Measurements from ENCODE around the gene LGI1. TPM values are rescaled to one million over a fixed set of nuclear protein-coding genes. Genes with fewer than 3 reads are reported as not detected.

LGI1 gene
- total and polyA plus RNA-seq, 2 of the 8 experiments (the other 6 are each of a cell fraction or from before 2014, with no cell fraction given) = 0.15 TPM; not detected in 1

GRCh38 chr10:93827056-93827804 lies 69.5 kb downstream of the LGI1 start:
- no peaks in the 10 kb centered on the region for H3K9me3 ChIP-seq (ENCODE audit: insufficient read depth in 2 of 2, low read depth in 1 of 2, low read length in 1 of 2)
- H3K4me3 ChIP-seq (ENCODE audit: extremely low read depth in 1 of 4, insufficient read depth in 2 of 4, low read depth in 3 of 4, low read length in 4 of 4) = no peak overlapping the region
- H2BK15ac ChIP-seq (ENCODE audit: low read length) = no peak overlapping the region
- WGBS, 2 experiments (ENCODE audit: extremely low coverage in 1 of 2, insufficient coverage in 1 of 2, insufficient read length in 1 of 2, insufficient replicate concordance in 2 of 2, low coverage in 1 of 2, low lambda C conversion rate in 2 of 2, missing lambda C conversion rate in 1 of 2) = 87% methylated on average over 11 of the region's 11 CpGs; no CpG with 5 or more reads in 1 of the 2 experiments
- no peak overlapping the region for H3K56ac ChIP-seq (replicated peaks; ENCODE audit: insufficient read length, low read depth, low read length)
- H2AK5ac ChIP-seq (ENCODE audit: low read depth, low read length) = no peak overlapping the region
- CTCF ChIA-PET (ENCODE audit: partially characterized antibody) = interaction anchor here (0.5 to 2.6 kb wide), 13 partner anchors 12 to 291 kb away, joined by 3 to 17 read pairs (median 3); no protein-coding TSS in a partner anchor
- no peak overlapping the region for H3K14ac ChIP-seq (ENCODE audit: insufficient read length)
- no peak overlapping the region for H3K23ac ChIP-seq (ENCODE audit: insufficient read length)
- H3K4ac ChIP-seq (replicated peaks; ENCODE audit: insufficient read length, low read depth, low read length) = no peak overlapping the region
- no peak overlapping the region for H3K9ac ChIP-seq (replicated peaks in 1 of 4; ENCODE audit: extremely low read depth in 1 of 4, low read depth in 3 of 4, low read length in 3 of 4)
- no peaks in the 10 kb centered on the region for H3K23me2 ChIP-seq (ENCODE audit: low read depth, low read length)
- H3K27ac ChIP-seq (ENCODE audit: low read depth, low read length) = no peak overlapping the region
- H3K4me2 ChIP-seq (ENCODE audit: insufficient read depth in 1 of 2, low read depth in 2 of 2, low read length in 2 of 2) = no peak overlapping the region
- H3K79me1 ChIP-seq (ENCODE audit: low read depth, low read length) = no peaks in the 10 kb centered on the region
- H3K4me1 ChIP-seq (replicated peaks in 1 of 4; ENCODE audit: control insufficient read depth in 3 of 4, insufficient read depth in 4 of 4, low read length in 3 of 4) = peaks cover 0 to 2% (median 0%) of the 10 kb centered on the region in 4 experiments; a peak in 1 of 7 replicates
- no peak overlapping the region for H2BK120ac ChIP-seq (replicated peaks; ENCODE audit: low read depth, low read length)
- H3K36me3 ChIP-seq (ENCODE audit: control insufficient read depth in 2 of 4, insufficient read depth in 4 of 4, low read length in 3 of 4) = no peaks in the 10 kb centered on the region
- no peak overlapping the region for H2BK20ac ChIP-seq (ENCODE audit: low read length)
- POLR2A ChIA-PET (ENCODE audit: partially characterized antibody) = interaction anchor here (1.3 kb wide), 1 partner anchor 24 kb away, joined by 6 read pairs; no protein-coding TSS in a partner anchor
- H4K8ac ChIP-seq (ENCODE audit: extremely low read depth, insufficient read depth, low read length) = no peak overlapping the region
- H2BK12ac ChIP-seq (ENCODE audit: low read depth, low read length) = no peak overlapping the region
- no peaks in the 10 kb centered on the region; a peak in 2 of 7 replicates for H3K27me3 ChIP-seq (replicated peaks in 1 of 4; ENCODE audit: control insufficient read depth in 3 of 4, extremely low read depth in 1 of 4, insufficient read depth in 3 of 4, low read length in 3 of 4)
- H4K20me1 ChIP-seq (replicated peaks in 1 of 2; ENCODE audit: control insufficient read depth in 1 of 2, insufficient read depth in 2 of 2, low read length in 2 of 2) = no peaks in the 10 kb centered on the region
- H4K91ac ChIP-seq (replicated peaks; ENCODE audit: insufficient read length, low read length) = no peak overlapping the region
- H2AFZ ChIP-seq (ENCODE audit: low read length) = no peak overlapping the region
- DNase-seq (ENCODE audit: low read depth in 1 of 2, low spot score in 2 of 2) (no peak), FAIRE-seq (no peak)
- H2BK5ac ChIP-seq (ENCODE audit: low read depth, low read length) = no peak overlapping the region
- TF ChIP-seq ASH2L (IDR thresholded peaks at IDR 0.05; ENCODE audit: low read length) (no peak), HDAC6 (IDR thresholded peaks at IDR 0.05; ENCODE audit: low read depth, low read length) (no peak)
- no peak overlapping the region for H4K5ac ChIP-seq (ENCODE audit: insufficient read length, low read depth, low read length)
- no peak overlapping the region for H3K18ac ChIP-seq (ENCODE audit: extremely low read depth, low read length)
- no peaks in the 10 kb centered on the region for H3K79me2 ChIP-seq (ENCODE audit: control insufficient read depth in 1 of 2, insufficient read depth in 2 of 2, low read length in 2 of 2)
